Measurements from ENCODE around the gene ITFG2. TPM values are rescaled to one million over a fixed set of nuclear protein-coding genes. Genes with fewer than 3 reads are reported as not detected.

ITFG2 gene
- total and polyA plus RNA-seq, 2 of the 13 experiments (the other 11 are each of a cell fraction or from before 2014, with no cell fraction given): 14.8 to 15.5 TPM

DNA sequence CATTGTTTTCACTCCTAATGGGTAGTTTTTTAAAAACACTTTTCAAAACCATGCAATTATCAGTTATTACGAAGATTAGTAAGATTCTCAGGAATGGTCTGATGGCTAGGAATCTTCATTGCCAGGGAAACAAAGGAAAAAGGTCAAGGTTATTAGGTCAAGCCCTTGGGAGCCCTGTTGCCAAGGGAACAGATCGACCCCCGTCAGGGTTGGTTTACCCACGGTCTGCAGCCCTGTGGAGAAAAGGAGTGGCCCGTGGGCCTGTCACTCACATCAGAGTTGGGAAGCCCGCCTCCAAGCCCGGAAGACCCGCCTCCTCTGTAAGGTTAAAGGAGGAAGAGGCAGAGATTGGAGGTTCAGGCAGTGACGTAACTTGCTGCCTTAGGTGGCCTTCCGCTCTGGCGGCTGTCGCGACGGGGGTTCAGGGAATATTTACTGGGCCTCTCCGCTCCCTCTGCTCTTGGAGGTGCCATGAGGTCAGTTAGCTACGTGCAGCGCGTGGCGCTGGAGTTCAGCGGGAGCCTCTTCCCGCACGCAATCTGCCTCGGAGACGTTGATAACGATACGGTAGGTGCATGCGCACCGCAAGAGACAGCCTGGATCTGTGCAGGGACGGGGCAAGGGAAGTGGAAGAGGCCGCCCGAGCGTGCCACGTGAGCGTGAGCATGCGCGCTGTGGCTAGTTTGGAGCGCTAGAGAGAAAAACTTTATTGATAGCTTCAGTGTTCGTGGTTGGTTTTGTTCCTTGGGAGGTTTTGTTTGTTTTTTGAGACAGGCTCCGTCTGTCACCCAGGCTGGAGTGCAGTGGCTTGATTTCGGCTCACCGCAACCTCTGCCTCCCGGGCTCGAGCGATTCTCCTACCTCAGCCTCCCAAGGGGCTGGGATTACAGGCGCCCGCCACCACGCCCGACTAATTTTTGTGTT is at the start of gene ITFG2 (continued):
- peak; percentile 27 to 30; a peak in 1 of 4 replicates for TF ChIP-seq EP300 (IDR thresholded peaks at IDR 0.05; ENCODE audit: low read depth in 2 of 2, low read length in 2 of 2)
- no peak for TF ChIP-seq EP300 (CRISPR knock-in tag; IDR thresholded peaks at IDR 0.05; ENCODE audit: borderline replicate concordance)
- TF ChIP-seq ZNF263 (CRISPR knock-in tag; IDR thresholded peaks at IDR 0.05): no peak; the same call in 1 of the 2 replicates
- TF ChIP-seq FOXA3 (CRISPR knock-in tag; IDR thresholded peaks at IDR 0.05): peak; percentile 79
- TF ChIP-seq, protein P1, sequence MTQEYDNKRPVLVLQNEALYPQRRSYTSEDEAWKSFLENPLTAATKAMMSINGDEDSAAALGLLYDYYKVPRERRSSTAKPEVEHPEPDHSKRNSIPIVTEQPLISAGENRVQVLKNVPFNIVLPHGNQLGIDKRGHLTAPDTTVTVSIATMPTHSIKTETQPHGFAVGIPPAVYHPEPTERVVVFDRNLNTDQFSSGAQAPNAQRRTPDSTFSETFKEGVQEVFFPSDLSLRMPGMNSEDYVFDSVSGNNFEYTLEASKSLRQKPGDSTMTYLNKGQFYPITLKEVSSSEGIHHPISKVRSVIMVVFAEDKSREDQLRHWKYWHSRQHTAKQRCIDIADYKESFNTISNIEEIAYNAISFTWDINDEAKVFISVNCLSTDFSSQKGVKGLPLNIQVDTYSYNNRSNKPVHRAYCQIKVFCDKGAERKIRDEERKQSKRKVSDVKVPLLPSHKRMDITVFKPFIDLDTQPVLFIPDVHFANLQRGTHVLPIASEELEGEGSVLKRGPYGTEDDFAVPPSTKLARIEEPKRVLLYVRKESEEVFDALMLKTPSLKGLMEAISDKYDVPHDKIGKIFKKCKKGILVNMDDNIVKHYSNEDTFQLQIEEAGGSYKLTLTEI (CRISPR knock-in tag; conservative IDR thresholded peaks at IDR 0.05): no peak
- TF ChIP-seq, protein P2, sequence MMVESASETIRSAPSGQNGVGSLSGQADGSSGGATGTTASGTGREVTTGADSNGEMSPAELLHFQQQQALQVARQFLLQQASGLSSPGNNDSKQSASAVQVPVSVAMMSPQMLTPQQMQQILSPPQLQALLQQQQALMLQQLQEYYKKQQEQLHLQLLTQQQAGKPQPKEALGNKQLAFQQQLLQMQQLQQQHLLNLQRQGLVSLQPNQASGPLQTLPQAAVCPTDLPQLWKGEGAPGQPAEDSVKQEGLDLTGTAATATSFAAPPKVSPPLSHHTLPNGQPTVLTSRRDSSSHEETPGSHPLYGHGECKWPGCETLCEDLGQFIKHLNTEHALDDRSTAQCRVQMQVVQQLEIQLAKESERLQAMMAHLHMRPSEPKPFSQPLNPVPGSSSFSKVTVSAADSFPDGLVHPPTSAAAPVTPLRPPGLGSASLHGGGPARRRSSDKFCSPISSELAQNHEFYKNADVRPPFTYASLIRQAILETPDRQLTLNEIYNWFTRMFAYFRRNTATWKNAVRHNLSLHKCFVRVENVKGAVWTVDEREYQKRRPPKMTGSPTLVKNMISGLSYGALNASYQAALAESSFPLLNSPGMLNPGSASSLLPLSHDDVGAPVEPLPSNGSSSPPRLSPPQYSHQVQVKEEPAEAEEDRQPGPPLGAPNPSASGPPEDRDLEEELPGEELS (CRISPR knock-in tag; IDR thresholded peaks at IDR 0.05): peak; percentile 65
- 0 out of 2 replicates have a peak, but pooled peaks have one; percentile 61 for TF ChIP-seq SATB2 (CRISPR knock-in tag; IDR thresholded peaks at IDR 0.05)
- TF ChIP-seq, protein P3, sequence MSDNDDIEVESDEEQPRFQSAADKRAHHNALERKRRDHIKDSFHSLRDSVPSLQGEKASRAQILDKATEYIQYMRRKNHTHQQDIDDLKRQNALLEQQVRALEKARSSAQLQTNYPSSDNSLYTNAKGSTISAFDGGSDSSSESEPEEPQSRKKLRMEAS (IDR thresholded peaks at IDR 0.05): peak; percentile 96
- TF ChIP-seq ATF7-NPFF (CRISPR knock-in tag; IDR thresholded peaks at IDR 0.05; ENCODE audit: low read depth): peak; percentile 90; the same call in 1 of the 2 replicates
- TF ChIP-seq SOX6 (IDR thresholded peaks at IDR 0.05): no peak
- peak; percentile 77 for TF ChIP-seq SOX6 (CRISPR knock-in tag; IDR thresholded peaks at IDR 0.05)
- TF ChIP-seq ZNF225 (CRISPR knock-in tag; IDR thresholded peaks at IDR 0.05): peak; percentile 96
- TF ChIP-seq MATR3 (CRISPR knock-in tag; IDR thresholded peaks at IDR 0.05): no peak
- TF ChIP-seq, protein P4, sequence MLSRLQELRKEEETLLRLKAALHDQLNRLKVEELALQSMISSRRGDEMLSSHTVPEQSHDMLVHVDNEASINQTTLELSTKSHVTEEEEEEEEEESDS (CRISPR knock-in tag; IDR thresholded peaks at IDR 0.05; ENCODE audit: borderline replicate concordance): no peak
- no peak for TF ChIP-seq PLRG1 (conservative IDR thresholded peaks at IDR 0.05)
- TF ChIP-seq, protein P5, sequence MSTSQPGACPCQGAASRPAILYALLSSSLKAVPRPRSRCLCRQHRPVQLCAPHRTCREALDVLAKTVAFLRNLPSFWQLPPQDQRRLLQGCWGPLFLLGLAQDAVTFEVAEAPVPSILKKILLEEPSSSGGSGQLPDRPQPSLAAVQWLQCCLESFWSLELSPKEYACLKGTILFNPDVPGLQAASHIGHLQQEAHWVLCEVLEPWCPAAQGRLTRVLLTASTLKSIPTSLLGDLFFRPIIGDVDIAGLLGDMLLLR (CRISPR knock-in tag; IDR thresholded peaks at IDR 0.05): 0 out of 2 replicates have a peak, but pooled peaks have one; percentile 53
- TF ChIP-seq KLF16 (CRISPR knock-in tag; IDR thresholded peaks at IDR 0.05): peak; percentile 51 to 54; a peak in 1 of 4 replicates
- 0 out of 2 replicates have a peak, but pooled peaks have one; percentile 65 for TF ChIP-seq MED13 (CRISPR knock-in tag; IDR thresholded peaks at IDR 0.05)
- TF ChIP-seq, protein P6, sequence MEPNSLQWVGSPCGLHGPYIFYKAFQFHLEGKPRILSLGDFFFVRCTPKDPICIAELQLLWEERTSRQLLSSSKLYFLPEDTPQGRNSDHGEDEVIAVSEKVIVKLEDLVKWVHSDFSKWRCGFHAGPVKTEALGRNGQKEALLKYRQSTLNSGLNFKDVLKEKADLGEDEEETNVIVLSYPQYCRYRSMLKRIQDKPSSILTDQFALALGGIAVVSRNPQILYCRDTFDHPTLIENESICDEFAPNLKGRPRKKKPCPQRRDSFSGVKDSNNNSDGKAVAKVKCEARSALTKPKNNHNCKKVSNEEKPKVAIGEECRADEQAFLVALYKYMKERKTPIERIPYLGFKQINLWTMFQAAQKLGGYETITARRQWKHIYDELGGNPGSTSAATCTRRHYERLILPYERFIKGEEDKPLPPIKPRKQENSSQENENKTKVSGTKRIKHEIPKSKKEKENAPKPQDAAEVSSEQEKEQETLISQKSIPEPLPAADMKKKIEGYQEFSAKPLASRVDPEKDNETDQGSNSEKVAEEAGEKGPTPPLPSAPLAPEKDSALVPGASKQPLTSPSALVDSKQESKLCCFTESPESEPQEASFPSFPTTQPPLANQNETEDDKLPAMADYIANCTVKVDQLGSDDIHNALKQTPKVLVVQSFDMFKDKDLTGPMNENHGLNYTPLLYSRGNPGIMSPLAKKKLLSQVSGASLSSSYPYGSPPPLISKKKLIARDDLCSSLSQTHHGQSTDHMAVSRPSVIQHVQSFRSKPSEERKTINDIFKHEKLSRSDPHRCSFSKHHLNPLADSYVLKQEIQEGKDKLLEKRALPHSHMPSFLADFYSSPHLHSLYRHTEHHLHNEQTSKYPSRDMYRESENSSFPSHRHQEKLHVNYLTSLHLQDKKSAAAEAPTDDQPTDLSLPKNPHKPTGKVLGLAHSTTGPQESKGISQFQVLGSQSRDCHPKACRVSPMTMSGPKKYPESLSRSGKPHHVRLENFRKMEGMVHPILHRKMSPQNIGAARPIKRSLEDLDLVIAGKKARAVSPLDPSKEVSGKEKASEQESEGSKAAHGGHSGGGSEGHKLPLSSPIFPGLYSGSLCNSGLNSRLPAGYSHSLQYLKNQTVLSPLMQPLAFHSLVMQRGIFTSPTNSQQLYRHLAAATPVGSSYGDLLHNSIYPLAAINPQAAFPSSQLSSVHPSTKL (CRISPR knock-in tag; IDR thresholded peaks at IDR 0.05): peak; percentile 61
- peak; percentile 80; the same call in 1 of the 2 replicates for TF ChIP-seq ELF4 (CRISPR knock-in tag; IDR thresholded peaks at IDR 0.05; ENCODE audit: borderline replicate concordance)
- no peak for TF ChIP-seq MIER2 (CRISPR knock-in tag; IDR thresholded peaks at IDR 0.05)
